K562 (cell line): ENCODE results near the gene ITSN1. TPM values are rescaled to one million over a fixed set of nuclear protein-coding genes. Genes with fewer than 3 reads are reported as not detected.

ENCODE experiments used
- MYC ChIP-seq, 2 experiments: fragments of 250-450 bp in 1 of 2; sonication (Bioruptor Pico) in 1 of 2; IDR thresholded peaks; 2 replicates each; pipeline versions ENCODE4 v1.5.1 to v1.6.1; 2012 to 2021; ENCODE audit warnings: low read depth in 2 of 2, borderline replicate concordance in 1 of 2, improper control_type of control experiment in 1 of 2, low read length in 1 of 2, mild to moderate bottlenecking in 1 of 2, moderate library complexity in 1 of 2
- MYNN ChIP-seq, 2 experiments: sonication (generic); formaldehyde crosslinking in 1 of 2; IDR thresholded peaks; 2 replicates each; pipeline versions ENCODE4 v1.5.0 to v1.6.1; 2016 to 2020; ENCODE audit warnings: antibody characterized with exemption in 1 of 2, missing genetic modification reagents in 1 of 2
- NFIC ChIP-seq: fragments of 450-650 bp; IDR thresholded peaks from 2 replicates; pipeline ENCODE4 v1.6.1; 2017; ENCODE audit warnings: mild to moderate bottlenecking, inconsistent platforms
- NFYB ChIP-seq: IDR thresholded peaks from 2 replicates; pipeline ENCODE4 v1.6.1; 2011; ENCODE audit warnings: mild to moderate bottlenecking, moderate library complexity; ENCODE audit not compliant: insufficient read length; ENCODE audit errors: extremely low read depth
- polyA plus RNA-seq, 8 experiments: library from polyadenylated mRNA; depleted of rRNA in 4 of 8; stranded (reverse) in 5 of 8; unstranded in 3 of 8; fragments of >200 nt; fragmentation: Nextera tagmentation in 2 of 8; fragmentation: Illumina TruSeq in 1 of 8; extraction: Ambion mirVana in 2 of 8; extraction: Trizol in 1 of 8; gene quantifications; 2 replicates each; pipeline versions ENCODE4 v1.2.1 to v1.2.3, GENCODE V29; 2011 to 2014; ENCODE audit warnings: inconsistent platforms in 1 of 8, missing spikeins in 1 of 8
- total RNA-seq, 7 experiments: library from RNA; depleted of rRNA in 6 of 7; stranded (reverse); fragments of >200 nt in 6 of 7; fragmentation: Illumina TruSeq in 2 of 7; extraction: Trizol in 2 of 7; gene quantifications; 2 replicates each; pipeline versions ENCODE4 v1.2.1 to v1.2.3, GENCODE V29; 2011 to 2021; ENCODE audit warnings: low replicate concordance in 1 of 7
- TF ChIP-seq, protein P1 (sequence below): fragments of 450-650 bp; IDR thresholded peaks from one replicate; pipeline ENCODE4 v1.6.1; 2018; ENCODE audit warnings: mild to moderate bottlenecking, moderate library complexity; ENCODE audit not compliant: partially characterized antibody
- TF ChIP-seq, protein P2 (sequence below): sonication (generic); formaldehyde crosslinking; IDR thresholded peaks from 2 replicates; pipeline ENCODE4 v1.8.0; 2023; ENCODE audit warnings: mild to moderate bottlenecking, missing genetic modification reagents

The ITSN1 gene
- total and polyA plus RNA-seq, 9 of the 15 experiments (the other 6 are each of a cell fraction or from before 2014, with no cell fraction given), result 1.1 to 12.6 (median 4.8) TPM

DNA sequence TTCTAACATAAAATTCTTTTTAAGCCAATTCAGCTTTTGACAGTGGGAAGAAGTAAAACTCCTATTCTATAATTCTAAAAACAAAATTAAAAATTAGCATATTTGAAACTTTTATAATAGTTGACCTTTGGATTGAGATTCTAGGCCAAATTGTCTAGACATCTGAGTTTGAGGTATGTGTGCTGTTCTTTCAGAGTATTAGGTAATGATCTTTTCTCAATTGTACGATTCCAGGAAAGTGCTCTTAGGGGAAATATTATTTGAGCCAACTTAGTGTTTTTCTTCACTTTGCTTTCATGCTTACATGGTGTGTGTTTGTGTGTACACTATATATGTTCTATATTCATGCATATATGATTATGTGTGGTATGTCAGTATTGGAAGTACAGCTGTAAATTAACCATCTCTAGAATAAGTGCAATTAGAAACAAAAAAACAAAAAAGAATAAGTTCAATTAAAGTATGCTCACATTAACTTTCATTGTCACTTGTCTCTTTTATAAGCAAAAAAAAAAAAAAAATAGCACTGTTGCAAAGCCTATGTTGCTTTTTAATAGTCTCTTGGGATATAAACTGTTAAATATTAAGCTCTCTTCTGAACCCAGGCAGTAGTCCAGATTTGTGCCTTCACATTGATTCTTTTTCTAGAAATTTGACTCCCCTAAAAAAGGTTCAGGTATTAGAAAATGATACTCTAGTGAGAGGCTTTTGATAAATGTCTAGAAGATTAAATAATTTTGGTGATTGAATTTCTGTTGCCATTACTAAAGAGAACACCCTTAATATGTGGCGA lies 141.1 kb downstream of the ITSN1 start (continued):
- TF ChIP-seq, protein P1, sequence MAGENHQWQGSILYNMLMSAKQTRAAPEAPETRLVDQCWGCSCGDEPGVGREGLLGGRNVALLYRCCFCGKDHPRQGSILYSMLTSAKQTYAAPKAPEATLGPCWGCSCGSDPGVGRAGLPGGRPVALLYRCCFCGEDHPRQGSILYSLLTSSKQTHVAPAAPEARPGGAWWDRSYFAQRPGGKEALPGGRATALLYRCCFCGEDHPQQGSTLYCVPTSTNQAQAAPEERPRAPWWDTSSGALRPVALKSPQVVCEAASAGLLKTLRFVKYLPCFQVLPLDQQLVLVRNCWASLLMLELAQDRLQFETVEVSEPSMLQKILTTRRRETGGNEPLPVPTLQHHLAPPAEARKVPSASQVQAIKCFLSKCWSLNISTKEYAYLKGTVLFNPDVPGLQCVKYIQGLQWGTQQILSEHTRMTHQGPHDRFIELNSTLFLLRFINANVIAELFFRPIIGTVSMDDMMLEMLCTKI, result no peak
- TF ChIP-seq NFYB (no peak), MYNN (IDR thresholded peaks at IDR 0.05) (no peak), MYNN (CRISPR knock-in tag; IDR thresholded peaks at IDR 0.05) (no peak), NFIC (no peak), MYC (IDR thresholded peaks at IDR 0.05; ENCODE audit: low read depth, low read length) (no peak), MYC (CRISPR knock-in tag; IDR thresholded peaks at IDR 0.05; ENCODE audit: borderline replicate concordance, low read depth) (no peak)
- TF ChIP-seq, protein P2, sequence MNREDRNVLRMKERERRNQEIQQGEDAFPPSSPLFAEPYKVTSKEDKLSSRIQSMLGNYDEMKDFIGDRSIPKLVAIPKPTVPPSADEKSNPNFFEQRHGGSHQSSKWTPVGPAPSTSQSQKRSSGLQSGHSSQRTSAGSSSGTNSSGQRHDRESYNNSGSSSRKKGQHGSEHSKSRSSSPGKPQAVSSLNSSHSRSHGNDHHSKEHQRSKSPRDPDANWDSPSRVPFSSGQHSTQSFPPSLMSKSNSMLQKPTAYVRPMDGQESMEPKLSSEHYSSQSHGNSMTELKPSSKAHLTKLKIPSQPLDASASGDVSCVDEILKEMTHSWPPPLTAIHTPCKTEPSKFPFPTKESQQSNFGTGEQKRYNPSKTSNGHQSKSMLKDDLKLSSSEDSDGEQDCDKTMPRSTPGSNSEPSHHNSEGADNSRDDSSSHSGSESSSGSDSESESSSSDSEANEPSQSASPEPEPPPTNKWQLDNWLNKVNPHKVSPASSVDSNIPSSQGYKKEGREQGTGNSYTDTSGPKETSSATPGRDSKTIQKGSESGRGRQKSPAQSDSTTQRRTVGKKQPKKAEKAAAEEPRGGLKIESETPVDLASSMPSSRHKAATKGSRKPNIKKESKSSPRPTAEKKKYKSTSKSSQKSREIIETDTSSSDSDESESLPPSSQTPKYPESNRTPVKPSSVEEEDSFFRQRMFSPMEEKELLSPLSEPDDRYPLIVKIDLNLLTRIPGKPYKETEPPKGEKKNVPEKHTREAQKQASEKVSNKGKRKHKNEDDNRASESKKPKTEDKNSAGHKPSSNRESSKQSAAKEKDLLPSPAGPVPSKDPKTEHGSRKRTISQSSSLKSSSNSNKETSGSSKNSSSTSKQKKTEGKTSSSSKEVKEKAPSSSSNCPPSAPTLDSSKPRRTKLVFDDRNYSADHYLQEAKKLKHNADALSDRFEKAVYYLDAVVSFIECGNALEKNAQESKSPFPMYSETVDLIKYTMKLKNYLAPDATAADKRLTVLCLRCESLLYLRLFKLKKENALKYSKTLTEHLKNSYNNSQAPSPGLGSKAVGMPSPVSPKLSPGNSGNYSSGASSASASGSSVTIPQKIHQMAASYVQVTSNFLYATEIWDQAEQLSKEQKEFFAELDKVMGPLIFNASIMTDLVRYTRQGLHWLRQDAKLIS (CRISPR knock-in tag), result no peak
